GM18951 (cell line): Measurements from ENCODE around the gene PNMA3.
A peak's percentile ranks its signal among the peaks of the same experiment; 100 is the strongest.
"Not testable (repeated sequence)": the region's sequence is repeated elsewhere in the genome, so short reads cannot be mapped to it uniquely, and the experiment has no call there.

ENCODE experiments used
- POLR2A ChIP-seq: IDR thresholded peaks from 4 replicates; pipeline ENCODE4 v1.6.1; 2011; ENCODE audit warnings: mild to moderate bottlenecking; ENCODE audit not compliant: insufficient read length, insufficient read depth; ENCODE audit errors: extremely low read depth
- in situ Hi-C: fragments of 300-500 bp; cut with MboI; formaldehyde crosslinking; loops from one replicate; pipeline ENCODE4 v1.12.0; 2022; ENCODE audit warnings: low sequenced_read_pairs, mixed read lengths, inconsistent platforms; ENCODE audit not compliant: unreplicated experiment

PNMA3 gene, protein sequence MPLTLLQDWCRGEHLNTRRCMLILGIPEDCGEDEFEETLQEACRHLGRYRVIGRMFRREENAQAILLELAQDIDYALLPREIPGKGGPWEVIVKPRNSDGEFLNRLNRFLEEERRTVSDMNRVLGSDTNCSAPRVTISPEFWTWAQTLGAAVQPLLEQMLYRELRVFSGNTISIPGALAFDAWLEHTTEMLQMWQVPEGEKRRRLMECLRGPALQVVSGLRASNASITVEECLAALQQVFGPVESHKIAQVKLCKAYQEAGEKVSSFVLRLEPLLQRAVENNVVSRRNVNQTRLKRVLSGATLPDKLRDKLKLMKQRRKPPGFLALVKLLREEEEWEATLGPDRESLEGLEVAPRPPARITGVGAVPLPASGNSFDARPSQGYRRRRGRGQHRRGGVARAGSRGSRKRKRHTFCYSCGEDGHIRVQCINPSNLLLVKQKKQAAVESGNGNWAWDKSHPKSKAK

DNA sequence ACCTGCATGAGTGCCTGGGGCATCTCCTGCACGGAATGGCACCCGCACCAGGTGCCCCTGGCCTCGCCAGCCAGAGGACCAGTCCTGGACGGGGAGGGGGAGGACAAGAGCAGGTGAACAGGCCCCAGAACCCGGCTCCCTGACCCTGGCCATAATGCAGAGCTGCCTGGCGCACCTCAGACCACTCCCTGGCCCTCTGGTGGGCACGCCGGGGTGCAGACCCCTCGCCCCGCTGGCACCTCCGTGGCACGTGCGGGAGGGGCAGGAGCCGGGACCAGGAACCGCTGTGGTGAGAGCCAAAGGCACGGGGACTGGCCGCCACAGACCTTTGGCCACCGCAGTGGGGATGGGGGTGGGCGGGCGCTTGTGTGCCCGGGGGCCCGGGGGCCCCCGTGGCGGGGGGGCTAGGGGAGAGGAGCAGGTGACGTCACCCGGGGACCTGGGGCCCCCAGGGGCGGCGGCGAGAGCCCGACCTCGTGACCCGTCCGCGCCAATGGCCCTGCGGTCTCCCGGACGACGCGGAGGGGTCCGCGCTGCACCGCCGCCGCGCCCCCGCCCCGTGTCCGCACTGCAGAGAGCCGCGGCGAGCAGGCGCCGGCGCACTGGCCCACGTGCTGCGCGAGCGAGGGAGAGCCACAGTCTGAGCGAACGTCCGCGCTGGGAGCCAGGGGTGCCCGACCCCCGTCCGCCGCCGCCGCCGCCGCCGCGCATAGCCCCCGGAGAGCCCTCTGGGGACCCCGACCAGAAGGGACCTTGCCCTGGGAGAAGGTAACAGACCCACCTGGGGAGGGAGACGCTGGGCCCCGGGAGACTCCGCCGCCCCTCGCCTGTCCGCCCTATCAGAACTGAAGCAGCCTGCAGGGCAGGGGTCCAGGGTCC, at the start of gene PNMA3:
Gene PNMA3, plus strand, starts transcription at position 600 of the 879 bp plus-strand sequence. CDS start 586 bp downstream, outside the sequence.
- TF ChIP-seq POLR2A: no peak
- in situ Hi-C loops: no loop called here

DNA sequence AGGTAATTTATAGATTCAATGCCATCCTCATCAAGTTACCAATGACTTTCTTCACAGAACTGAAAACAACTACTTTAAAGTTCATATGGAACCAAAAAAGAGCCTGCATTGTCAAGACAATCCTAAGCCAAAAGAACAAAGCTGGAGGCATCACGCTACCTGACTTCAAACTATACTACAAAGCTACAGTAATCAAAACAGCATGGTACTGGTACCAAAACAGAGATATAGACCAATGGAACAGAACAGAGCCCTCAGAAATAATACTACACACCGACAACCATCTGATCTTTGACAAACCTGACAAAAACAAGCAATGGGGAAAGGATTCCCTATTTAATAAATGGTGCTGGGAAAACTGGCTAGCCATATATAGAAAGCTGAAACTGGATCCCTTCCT, 39.1 kb upstream of the PNMA3 start:
- in situ Hi-C loops: not testable (repeated sequence)

DNA sequence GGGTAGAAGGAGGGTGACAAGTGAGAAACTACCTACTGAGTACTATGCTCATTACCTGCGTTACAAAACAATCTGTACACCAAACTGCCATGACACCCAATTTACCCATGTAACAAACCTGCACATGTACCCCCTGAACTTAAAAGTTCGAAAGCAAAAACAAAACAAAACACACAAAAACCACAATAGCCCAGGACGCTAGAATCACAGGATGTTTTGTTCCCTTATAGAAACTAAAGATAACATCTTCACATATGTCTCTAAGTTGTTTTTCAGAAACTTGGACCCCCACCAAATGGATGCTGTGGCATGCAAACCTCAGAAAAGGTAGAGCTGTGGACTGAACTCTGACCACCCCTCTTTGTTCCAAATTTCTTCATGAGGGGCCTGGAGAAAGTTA, 37.1 kb upstream of the PNMA3 start:
- in situ Hi-C loops: no loop called here
- TF ChIP-seq POLR2A: no peak

DNA sequence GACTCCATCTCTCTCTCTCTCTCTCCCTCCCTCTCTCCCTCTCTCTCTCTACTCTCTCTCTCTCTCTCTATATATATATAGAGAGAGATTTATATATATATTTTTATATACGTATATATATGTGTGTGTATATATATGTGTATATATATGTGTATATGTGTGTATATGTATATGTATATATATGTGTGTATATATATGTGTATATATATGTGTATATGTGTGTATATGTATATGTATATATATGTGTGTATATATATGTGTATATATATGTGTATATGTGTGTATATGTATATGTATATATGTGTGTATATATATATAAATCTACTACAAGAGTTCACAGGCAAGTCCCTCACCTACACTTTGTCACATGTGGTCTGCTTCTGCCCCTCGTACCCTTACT, 29.8 kb upstream of the PNMA3 start:
- in situ Hi-C loops: not testable (repeated sequence)

DNA sequence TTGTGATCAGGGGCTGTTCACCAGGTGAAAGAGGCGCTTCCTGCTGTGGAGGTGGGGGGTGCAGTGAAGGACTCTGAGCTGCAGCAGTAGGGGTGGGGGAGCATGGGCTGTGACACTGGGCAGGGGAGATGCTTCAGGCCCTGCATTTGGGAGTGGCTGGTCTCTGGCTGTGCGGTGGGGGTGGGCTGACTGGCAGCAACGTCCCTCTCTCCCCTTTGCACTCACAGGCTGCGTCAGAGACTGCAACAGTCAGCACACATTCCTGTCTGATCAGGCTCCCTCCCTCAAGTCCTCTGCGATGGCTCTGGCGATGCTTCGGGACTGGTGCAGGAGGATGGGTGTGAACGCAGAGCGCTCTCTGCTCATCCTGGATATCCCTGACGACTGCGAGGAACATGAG, 27.8 kb upstream of the PNMA3 start:
- in situ Hi-C loops: not testable (repeated sequence)

DNA sequence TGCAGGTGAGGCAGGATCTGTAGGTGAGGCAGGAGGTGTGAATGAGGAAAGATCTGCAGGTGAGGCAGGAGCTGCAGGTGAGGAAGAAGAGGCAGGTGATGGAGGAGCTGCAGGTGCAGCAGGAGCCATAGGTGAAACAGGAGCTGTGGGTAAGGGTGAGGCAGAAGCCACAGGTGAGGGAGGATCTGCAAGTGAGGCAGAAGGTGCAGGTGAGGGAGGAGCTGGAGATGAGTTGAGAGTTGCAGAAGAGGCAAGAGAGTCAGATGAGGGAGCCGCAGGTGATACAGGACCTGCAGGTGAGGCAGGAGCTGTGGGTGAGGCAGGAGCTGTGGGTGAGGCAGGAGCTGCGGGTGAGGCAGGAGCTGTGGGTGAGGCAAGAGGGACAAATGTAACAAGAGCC, 27.1 kb upstream of the PNMA3 start:
- in situ Hi-C loops: no loop called here
- TF ChIP-seq POLR2A: no peak

DNA sequence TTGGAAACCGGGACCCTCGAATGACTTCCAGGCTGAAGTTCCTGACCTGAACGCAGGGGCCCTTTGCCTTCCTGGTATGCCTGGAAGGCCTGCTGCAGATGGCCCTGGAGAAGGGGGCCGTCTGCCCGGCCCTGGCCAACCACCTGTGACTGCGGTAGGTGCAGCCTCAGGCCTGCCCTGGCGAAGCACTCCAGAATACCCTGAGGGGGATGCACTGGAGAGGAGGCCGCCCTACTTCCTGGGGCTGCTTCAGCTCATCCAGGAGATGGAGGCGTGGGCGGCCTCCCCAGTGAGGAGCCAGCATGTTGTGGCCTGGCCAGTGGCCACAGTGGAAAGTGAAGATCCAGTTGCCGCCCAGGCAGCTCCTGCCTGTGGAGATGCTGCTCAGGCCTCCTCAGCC, 26.4 kb upstream of the PNMA3 start:
- in situ Hi-C loops: no loop called here

DNA sequence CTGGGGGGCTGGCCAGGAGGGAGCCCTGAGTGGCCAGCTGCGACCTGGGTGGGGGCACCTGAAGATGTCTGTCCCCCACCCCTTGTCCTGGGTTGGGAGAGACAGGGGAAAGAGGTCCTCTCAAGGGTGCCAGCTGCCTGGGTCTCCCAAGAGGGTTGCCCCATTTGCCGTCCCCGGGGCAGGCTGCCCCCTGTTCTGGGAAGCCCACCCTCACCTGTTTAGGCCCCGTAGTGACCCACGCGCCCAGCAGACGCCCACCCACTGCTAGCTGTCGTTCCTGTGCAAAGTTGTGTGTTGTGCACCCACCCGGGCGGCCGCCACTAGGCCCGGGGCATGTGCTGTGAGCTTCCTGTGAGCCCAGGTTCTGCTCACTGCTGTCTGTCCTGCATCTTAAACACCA, 25.5 kb upstream of the PNMA3 start:
- in situ Hi-C loops: no loop called here
- no peak for TF ChIP-seq POLR2A

More for the DNA sequence above, 26.4 kb upstream of the PNMA3 start:
- TF ChIP-seq POLR2A: no peak

DNA sequence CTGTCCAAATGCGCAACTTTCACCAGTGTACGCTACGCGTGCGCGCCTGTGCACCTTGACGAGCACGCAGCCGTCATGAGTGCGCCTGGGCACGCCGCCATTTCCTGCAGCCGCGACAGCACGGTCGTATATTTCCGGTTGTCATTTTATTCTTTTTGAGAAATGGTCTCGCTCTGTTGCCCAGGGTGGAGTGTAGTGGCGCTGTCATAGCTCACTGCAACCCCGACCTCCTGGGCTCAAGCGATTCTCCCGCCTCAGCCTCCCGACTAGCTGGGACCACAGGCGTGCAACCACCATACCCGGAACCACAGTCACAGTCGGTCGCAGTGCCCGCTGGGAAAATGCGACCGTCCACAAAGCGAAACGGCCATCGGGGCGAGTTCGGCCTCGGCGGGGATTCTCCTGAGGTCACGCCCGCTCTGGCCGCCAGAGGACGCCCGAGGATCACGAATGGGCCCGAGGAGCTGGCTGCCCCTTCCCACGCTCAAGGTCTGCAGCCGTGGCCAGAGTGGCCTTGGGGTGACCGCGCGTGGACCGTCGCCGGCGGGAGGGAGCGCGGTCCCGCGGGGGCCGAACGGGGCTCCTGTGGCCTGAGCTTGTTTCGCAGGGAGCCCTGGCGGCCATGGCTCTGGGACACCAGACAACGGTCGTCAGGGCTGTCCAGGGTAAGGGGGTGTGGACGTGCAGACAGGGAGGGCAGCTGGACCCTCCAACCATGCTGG, 23.7 kb upstream of the PNMA3 start:
- in situ Hi-C loops: no loop called here

DNA sequence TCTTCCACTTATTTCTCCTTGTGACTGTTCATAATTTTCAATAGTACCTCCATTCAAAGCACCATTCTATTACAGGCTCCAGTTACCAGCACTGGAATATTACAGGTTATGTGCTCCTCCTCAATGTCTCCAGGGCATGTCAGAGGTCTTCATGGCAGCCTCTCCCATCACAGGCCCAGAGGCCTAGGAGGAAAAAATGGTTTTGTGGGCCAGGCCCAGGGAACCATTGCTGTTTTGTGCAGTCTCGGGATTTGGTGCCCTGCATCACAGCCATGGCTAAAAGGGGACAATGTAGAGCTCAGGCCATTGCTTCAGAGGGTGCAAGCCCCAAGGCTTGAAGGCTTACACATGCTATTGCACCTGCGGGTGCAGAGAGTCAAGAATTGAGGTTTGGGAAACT, 7.2 kb upstream of the PNMA3 start:
- TF ChIP-seq POLR2A: no peak
- in situ Hi-C loops: loop anchor here (10.0 kb wide), 1 partner anchor 446 kb away; the partner anchor contains the start of gene BGN

More for the DNA sequence above, 23.7 kb upstream of the PNMA3 start:
- peak; percentile 34 for TF ChIP-seq POLR2A

DNA sequence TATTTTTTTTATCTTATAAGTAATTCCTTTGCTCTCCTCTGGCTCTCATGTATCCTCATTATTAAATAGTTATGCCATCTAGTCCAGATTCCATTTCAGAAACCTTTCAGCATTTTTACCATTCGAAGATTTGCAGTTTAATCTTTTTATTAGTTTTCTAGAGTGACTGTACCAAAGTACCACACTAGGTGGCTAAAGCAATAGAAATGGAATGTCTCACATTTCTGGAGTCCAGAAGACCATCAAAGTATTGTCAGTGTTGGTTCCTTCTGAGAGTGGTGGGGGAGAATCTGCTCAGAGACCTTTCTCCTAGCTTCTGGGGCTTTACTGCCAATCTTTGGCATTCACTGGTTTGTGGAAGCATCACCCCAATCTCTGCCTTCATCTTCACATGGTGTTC, 3.7 kb upstream of the PNMA3 start:
- in situ Hi-C loops: no loop called here
- no peak for TF ChIP-seq POLR2A

DNA sequence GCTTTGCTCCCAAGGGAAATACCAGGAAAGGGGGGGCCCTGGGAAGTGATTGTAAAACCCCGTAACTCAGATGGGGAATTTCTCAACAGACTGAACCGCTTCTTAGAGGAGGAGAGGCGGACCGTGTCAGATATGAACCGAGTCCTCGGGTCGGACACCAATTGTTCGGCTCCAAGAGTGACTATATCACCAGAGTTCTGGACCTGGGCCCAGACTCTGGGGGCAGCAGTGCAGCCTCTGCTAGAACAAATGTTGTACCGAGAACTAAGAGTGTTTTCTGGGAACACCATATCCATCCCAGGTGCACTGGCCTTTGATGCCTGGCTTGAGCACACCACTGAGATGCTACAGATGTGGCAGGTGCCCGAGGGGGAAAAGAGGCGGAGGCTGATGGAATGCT, 1.0 kb downstream of the PNMA3 start:
- in situ Hi-C loops: no loop called here
- TF ChIP-seq POLR2A: no peak
